Measurements from ENCODE around the gene WDPCP. TPM values are rescaled to one million over a fixed set of nuclear protein-coding genes. Genes with fewer than 3 reads are reported as not detected.

WDPCP gene
- total RNA-seq, 1 donor from 2014 or later = 14.1 TPM

DNA sequence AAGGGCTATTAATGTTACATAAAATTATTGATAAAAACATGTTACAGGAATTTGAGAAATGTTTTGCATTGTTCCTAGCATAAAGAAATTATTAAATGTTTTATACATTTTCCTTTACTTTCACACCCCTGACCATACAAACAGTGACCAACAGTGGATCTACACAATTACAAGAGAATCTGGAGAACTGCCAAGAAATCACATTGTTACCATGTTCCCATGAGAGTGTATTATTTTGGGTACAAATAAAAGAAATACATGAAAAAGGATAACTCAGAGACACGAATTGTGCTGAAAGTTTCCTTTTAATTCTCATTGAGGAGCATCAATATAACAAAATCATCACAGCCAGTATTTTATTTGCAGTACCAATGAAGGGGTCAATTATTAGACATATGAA, 150.1 kb downstream of the WDPCP start:
- H3K27me3 Mint-ChIP-seq = no peaks in the 10 kb centered on the region
- H3K27ac Mint-ChIP-seq = no peak overlapping the region
- no peaks in the 10 kb centered on the region for H3K4me1 Mint-ChIP-seq (ENCODE audit: low read depth)
- H3K9me3 Mint-ChIP-seq (ENCODE audit: low read depth) = no peaks in the 10 kb centered on the region
- no peak for DNase-seq (ENCODE audit: low spot score, unreplicated experiment)
- H3K4me3 Mint-ChIP-seq (ENCODE audit: low read depth) = no peak overlapping the region
- TF ChIP-seq, protein P1, sequence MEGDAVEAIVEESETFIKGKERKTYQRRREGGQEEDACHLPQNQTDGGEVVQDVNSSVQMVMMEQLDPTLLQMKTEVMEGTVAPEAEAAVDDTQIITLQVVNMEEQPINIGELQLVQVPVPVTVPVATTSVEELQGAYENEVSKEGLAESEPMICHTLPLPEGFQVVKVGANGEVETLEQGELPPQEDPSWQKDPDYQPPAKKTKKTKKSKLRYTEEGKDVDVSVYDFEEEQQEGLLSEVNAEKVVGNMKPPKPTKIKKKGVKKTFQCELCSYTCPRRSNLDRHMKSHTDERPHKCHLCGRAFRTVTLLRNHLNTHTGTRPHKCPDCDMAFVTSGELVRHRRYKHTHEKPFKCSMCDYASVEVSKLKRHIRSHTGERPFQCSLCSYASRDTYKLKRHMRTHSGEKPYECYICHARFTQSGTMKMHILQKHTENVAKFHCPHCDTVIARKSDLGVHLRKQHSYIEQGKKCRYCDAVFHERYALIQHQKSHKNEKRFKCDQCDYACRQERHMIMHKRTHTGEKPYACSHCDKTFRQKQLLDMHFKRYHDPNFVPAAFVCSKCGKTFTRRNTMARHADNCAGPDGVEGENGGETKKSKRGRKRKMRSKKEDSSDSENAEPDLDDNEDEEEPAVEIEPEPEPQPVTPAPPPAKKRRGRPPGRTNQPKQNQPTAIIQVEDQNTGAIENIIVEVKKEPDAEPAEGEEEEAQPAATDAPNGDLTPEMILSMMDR (IDR thresholded peaks at IDR 0.05; ENCODE audit: unreplicated experiment) = no peak
- H3K36me3 Mint-ChIP-seq (ENCODE audit: insufficient read depth) = no peaks in the 10 kb centered on the region

DNA sequence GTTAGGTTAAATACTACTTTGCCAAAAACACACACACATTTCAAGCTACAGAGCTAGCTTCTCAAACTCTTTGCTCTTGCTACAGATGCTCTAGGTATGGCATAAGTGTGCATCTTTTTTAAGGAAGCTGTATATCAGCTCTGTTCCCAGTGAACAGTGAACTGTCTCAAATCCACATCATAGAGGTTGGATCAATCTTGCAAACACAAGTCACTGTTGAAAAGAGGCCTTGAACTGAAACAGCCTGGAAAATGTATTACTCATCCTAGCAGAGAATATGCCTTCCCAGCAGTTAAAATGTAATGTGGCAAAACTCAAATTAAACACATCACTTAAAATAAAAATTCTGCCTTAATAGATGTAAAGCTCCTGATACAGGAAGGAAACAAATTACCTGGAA, 151.8 kb downstream of the WDPCP start:
- H3K27me3 Mint-ChIP-seq = no peaks in the 10 kb centered on the region
- H3K4me1 Mint-ChIP-seq (ENCODE audit: low read depth) = no peaks in the 10 kb centered on the region
- H3K36me3 Mint-ChIP-seq (ENCODE audit: insufficient read depth) = no peaks in the 10 kb centered on the region
- TF ChIP-seq, protein P1 (IDR thresholded peaks at IDR 0.05; ENCODE audit: unreplicated experiment) = no peak
- DNase-seq (ENCODE audit: low spot score, unreplicated experiment) = no peak
- H3K4me3 Mint-ChIP-seq (ENCODE audit: low read depth) = no peak overlapping the region
- no peaks in the 10 kb centered on the region for H3K9me3 Mint-ChIP-seq (ENCODE audit: low read depth)
- no peak overlapping the region for H3K27ac Mint-ChIP-seq

DNA sequence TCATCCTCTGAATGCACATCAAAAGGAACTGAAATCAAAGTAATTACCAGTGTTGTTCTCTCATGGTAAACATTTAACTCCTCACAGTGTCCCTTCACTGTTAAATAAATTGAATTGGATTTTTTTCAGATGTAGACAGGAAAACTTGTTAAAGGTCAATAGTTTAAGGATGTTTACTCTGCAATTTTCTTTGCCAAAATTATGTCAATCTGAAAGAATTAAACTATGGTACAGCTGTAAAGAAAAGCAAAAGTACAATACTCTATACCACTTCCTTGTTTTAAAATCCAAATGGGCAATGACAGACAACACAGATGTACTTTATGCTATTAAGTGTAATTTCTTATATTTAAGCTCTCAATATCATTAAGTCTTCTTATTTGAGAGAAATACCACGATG, 153.2 kb downstream of the WDPCP start:
- Mint-ChIP-seq H3K27me3 (no peaks in the 10 kb centered on the region), H3K36me3 (ENCODE audit: insufficient read depth) (no peaks in the 10 kb centered on the region), H3K9me3 (ENCODE audit: low read depth) (no peaks in the 10 kb centered on the region), H3K27ac (no peak overlapping the region), H3K4me1 (ENCODE audit: low read depth) (no peaks in the 10 kb centered on the region), H3K4me3 (ENCODE audit: low read depth) (no peak overlapping the region)
- TF ChIP-seq, protein P1 (IDR thresholded peaks at IDR 0.05; ENCODE audit: unreplicated experiment) = no peak
- DNase-seq (ENCODE audit: low spot score, unreplicated experiment) = no peak

DNA sequence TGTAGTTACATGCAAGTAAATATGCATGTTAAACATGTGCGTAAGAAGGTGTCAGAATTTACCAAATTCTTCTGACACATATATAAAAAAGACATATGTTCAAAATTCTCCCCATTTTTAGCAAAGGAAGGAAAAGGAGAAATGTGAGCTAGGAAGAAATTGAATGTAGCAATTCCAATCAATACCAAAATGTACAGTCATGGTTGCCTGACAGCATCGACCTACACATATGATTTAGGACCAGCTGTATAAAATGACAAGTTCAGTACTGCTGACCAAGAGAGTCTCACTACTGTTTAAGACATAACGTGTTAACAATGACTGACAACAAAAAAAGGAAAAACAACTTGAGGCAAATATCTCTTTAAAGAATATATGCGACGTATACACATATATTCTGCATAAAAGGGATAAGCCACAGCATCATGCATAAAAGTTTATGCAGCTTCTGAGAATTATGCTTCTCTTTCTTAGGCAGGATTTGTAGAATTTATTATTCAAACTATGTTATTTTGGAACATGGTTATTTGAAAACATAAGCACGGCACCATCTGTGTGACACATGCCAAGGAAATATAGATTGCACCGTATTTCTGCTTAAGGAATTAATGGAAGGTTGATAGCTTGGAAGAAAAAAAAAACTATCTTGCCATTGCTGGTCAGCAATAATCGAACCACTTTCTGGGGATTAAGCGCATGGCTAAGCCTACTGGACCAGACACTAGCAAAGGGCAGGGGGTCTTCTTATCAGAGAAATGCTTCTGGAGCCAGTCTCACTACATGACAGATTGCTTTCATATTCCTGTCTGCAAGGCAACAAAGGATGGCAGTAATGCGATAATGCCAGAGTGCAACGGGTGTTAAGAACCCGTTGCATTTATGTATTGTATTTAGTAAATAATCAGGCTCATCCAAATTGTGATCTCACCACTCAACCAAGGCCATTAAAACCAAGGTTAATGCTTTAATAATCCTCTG, 154.0 kb downstream of the WDPCP start:
- H3K36me3 Mint-ChIP-seq (ENCODE audit: insufficient read depth) = no peaks in the 10 kb centered on the region
- H3K9me3 Mint-ChIP-seq (ENCODE audit: low read depth) = peaks cover 4% of the 10 kb centered on the region
- no peaks in the 10 kb centered on the region for H3K4me1 Mint-ChIP-seq (ENCODE audit: low read depth)
- no peak for DNase-seq (ENCODE audit: low spot score, unreplicated experiment)
- no peak overlapping the region for H3K27ac Mint-ChIP-seq
- TF ChIP-seq, protein P1 (IDR thresholded peaks at IDR 0.05; ENCODE audit: unreplicated experiment) = no peak
- H3K27me3 Mint-ChIP-seq = no peaks in the 10 kb centered on the region
- H3K4me3 Mint-ChIP-seq (ENCODE audit: low read depth) = no peak overlapping the region

DNA sequence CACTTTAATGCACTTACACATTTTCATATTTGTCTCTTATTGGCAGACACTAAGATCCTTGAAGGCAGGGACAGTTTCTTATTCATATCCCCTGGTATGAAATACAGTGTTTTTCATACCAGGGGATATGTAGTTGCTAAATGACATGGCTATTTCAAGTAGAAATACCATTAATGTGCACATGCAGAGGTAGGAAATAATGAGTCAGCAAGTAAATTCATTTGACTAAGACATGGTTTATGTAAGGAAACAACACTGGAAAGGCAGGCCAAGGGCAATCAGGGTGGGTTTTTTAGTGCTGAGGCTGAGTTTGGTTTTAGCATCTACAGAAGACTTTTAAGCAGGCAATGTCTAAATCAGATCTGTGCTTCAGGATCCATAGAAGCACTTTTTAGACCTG, 155.9 kb downstream of the WDPCP start:
- TF ChIP-seq, protein P1 (IDR thresholded peaks at IDR 0.05; ENCODE audit: unreplicated experiment) = no peak
- H3K27ac Mint-ChIP-seq = no peak overlapping the region
- no peak overlapping the region for H3K4me3 Mint-ChIP-seq (ENCODE audit: low read depth)
- no peak for DNase-seq (ENCODE audit: low spot score, unreplicated experiment)
- H3K4me1 Mint-ChIP-seq (ENCODE audit: low read depth) = no peaks in the 10 kb centered on the region
- peaks cover 12% of the 10 kb centered on the region for H3K9me3 Mint-ChIP-seq (ENCODE audit: low read depth)
- no peaks in the 10 kb centered on the region for H3K27me3 Mint-ChIP-seq
- no peaks in the 10 kb centered on the region for H3K36me3 Mint-ChIP-seq (ENCODE audit: insufficient read depth)
